Fibroblast of the aortic adventitia (primary cell): ENCODE measurements around the gene ATP1A1. TPM values are rescaled to one million over a fixed set of nuclear protein-coding genes. Genes with fewer than 3 reads are reported as not detected.

Source experiments
- DNase-seq: peaks from one replicate; pipeline ENCODE4 v3.0.0-alpha.2; 2010; ENCODE audit warnings: low read depth
- H3K4me3 ChIP-seq: 2 replicates; pipeline ENCODE4 v1.5.1; 2011; ENCODE audit warnings: low read depth, mild to moderate bottlenecking, control low read depth, low read length, moderate library complexity
- total RNA-seq: library from RNA; depleted of rRNA; stranded (reverse); fragments of >200 nt; gene quantifications from 2 replicates; pipeline ENCODE4 v1.2.3, GENCODE V29; 2012; ENCODE audit warnings: low replicate concordance
- TF ChIP-seq, protein P1 (sequence below): IDR thresholded peaks from 2 replicates; pipeline ENCODE4 v1.5.1; 2011; ENCODE audit warnings: mild to moderate bottlenecking, low read length, control low read depth, inconsistent platforms; ENCODE audit not compliant: insufficient read depth

Gene ATP1A1
- total RNA-seq, 1 donor, result 126 TPM

DNA sequence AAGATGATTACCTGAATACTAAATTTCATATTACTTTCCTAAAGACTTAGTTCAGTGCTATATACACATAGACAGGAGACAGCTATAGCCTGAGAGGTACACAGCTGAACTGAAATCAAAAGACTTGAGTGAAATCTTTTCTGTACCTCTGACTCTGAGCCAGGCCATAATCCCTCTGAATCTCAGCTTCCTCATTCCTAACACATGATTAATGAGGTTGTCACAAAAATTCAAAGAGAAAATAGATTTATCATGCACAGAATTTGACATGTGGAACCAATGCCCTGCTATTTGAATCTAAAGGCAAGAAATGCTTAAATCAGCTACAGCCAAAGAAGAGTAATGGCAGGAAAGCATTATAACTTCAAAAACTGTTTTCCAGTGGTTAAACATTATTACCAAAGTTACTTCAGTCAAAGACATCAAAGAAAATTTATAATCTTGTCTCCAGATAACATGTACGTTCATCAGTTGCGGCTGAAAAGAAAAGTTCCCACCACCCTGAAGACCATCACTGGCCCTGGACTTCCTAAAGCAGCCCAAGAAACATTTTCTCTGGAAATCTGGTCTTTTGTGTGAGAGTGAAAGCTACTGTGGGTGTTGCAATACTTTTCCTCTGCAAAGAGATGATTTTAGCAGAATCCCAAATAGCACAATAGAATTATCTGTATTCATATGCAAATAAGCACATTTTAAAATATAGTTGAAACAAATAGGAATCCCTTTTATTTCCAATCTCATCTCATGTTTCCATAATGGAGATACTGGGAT is 13.8 kb upstream of the ATP1A1 start:
- peak; percentile 53 for DNase-seq
- no peak overlapping the region for H3K4me3 ChIP-seq
- TF ChIP-seq, protein P1, sequence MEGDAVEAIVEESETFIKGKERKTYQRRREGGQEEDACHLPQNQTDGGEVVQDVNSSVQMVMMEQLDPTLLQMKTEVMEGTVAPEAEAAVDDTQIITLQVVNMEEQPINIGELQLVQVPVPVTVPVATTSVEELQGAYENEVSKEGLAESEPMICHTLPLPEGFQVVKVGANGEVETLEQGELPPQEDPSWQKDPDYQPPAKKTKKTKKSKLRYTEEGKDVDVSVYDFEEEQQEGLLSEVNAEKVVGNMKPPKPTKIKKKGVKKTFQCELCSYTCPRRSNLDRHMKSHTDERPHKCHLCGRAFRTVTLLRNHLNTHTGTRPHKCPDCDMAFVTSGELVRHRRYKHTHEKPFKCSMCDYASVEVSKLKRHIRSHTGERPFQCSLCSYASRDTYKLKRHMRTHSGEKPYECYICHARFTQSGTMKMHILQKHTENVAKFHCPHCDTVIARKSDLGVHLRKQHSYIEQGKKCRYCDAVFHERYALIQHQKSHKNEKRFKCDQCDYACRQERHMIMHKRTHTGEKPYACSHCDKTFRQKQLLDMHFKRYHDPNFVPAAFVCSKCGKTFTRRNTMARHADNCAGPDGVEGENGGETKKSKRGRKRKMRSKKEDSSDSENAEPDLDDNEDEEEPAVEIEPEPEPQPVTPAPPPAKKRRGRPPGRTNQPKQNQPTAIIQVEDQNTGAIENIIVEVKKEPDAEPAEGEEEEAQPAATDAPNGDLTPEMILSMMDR, result no peak

DNA sequence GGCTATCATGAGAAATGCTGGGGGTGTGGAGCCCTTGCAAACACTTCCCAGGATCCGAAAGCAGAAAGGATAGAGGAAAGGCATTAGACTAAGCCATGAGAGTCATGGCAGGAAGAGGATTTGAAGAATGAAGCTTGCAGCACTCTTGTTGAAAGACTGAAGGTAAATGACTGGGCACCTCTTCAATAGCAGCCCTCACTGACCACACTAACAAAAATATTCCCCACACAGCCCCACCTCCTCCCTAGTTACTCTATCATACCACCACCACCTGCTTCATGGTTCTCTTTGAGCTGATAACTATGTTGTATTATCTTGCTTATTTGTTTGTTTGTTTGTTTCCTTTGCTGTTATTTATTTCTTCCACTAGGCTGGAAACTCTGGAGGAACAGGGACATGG is 13.2 kb upstream of the ATP1A1 start:
- DNase-seq, result no peak
- H3K4me3 ChIP-seq, result no peak overlapping the region
- TF ChIP-seq, protein P1, result no peak

DNA sequence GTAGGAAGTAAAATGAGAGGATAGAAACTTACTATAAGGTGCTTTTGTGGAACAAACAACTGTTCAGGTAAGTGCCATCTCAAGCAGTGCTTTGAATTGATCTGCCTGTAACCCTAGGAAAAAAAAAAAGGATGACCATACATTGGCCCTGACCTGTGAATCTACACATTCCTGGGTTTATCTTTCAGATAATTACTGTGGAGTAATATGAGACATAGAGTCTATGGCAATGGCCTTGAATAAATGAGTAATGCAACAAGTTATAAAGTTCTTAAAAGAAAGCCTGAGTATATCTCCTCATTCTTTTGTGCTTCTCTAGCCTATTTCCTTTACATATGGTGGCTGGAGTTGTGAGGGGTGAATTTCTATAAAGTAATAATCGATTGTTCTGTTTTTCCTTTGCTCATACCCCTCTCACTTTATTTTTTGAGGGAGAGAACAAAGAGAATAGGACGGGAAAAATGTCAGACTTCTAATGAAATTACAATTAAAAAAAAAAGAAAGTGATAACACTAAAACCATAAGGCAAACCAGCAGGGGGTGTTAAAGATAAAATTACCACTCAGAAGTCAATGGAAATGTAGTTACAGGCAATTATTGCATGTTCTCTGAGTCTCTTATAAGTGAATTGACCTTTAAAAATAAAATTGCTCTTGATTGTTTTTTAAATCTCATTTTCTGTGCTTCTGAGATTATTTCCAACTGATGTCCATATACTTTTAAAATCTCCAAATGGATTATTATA is 12.4 kb upstream of the ATP1A1 start:
- DNase-seq, result peak; percentile 69
- TF ChIP-seq, protein P1, result peak; percentile 46
- no peak overlapping the region for H3K4me3 ChIP-seq

DNA sequence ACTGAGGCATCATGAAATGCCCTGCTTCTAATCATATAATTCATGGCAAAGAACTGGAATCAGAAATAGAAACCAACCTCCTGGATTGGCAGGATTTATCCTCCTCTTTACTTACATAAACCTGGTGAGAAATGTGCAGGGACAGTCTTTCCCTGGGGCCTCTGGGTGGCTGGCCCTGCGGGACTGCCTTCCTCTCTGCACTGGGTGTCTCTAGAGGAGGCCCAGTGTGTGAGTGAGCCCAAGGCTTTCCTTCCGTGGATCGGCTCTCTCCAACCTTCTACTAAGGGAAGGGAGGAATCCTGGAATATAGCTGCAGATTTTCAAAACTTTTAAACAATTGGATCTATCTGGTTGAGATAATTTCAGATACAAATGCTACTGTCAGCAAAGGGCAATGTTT is 11.4 kb upstream of the ATP1A1 start:
- TF ChIP-seq, protein P1, result no peak
- no peak overlapping the region for H3K4me3 ChIP-seq
- DNase-seq, result no peak

DNA sequence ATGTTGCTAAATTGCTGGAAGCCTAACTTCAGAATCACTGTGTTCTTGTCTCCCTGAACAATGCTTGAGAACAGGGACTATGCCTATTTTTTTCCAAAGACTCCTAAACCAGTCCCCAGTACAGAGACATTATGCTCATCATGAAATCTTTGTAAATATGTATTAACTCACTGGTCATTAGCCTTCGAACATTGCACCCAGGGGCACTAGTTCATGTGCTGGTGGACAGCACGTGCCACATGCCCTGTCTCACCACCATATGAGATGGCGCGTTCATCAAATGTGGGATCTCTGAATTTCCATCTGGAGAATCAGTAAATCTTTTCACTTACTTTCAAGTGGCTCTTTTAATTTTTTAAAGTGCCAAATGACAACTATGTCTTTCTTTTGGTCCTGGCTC is 11.0 kb upstream of the ATP1A1 start:
- TF ChIP-seq, protein P1, result no peak
- no peak for DNase-seq
- no peak overlapping the region for H3K4me3 ChIP-seq

DNA sequence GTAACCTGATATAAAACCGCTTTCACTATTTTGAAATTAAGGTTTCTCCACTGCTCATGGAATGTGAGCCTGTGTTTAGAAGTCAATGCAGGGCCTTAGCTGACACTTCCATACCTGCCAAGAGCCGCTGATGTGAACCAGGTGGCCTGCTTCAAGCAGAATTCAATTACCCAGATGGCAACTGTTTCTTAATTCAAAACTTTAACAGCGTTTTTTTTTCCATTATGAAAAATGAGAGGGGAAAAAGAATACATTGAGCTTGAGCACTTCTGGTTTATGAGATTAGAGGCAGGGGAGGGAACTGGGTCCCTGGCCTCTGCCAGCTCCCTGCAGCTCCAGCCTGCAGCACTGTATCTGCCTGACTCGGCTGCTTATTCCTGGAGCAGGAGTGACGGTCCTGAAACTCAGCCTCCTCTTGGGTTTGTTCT is 7.7 kb upstream of the ATP1A1 start:
- DNase-seq, result peak; percentile 39
- TF ChIP-seq, protein P1, result no peak
- no peak overlapping the region for H3K4me3 ChIP-seq
